ENCODE results near the gene SH3RF3. TPM values are rescaled to one million over a fixed set of nuclear protein-coding genes. Genes with fewer than 3 reads are reported as not detected.

The SH3RF3 gene
- total RNA-seq, 3 donors from 2014 or later (not counting 1 experiment from before 2014, with no cell fraction given): 0.23 to 0.61 (median 0.34) TPM

- no peaks in the 10 kb centered on the region for H3K36me3 ChIP-seq (ENCODE audit: control insufficient read depth, insufficient read depth, low read length)
- WGBS (ENCODE audit: insufficient coverage): 93% methylated on average over 9 of the region's 9 CpGs
- Mint-ChIP-seq H3K27ac (no peak overlapping the region), H3K4me3 (no peak overlapping the region), H3K4me1 (no peaks in the 10 kb centered on the region), H3K36me3 (no peaks in the 10 kb centered on the region), H3K27me3 (ENCODE audit: low read depth in 2 of 2) (no peaks in the 10 kb centered on the region), H3K9me3 (no peaks in the 10 kb centered on the region)
- DNase-seq: no peak
- intact Hi-C loops (cut with micrococcal nuclease): no loop called here
- no peaks in the 10 kb centered on the region for H3K27me3 ChIP-seq (ENCODE audit: control insufficient read depth, insufficient read depth, low read length)
- H3K4me1 ChIP-seq (ENCODE audit: control insufficient read depth, insufficient read depth, low read length): no peaks in the 10 kb centered on the region
- H3K27ac ChIP-seq (ENCODE audit: low read length): no peak overlapping the region
- H3K9me3 ChIP-seq (ENCODE audit: control insufficient read depth, insufficient read depth, low read length): no peaks in the 10 kb centered on the region
- TF ChIP-seq CTCF (IDR thresholded peaks at IDR 0.05): no peak
- no peak for ATAC-seq
- H3K4me3 ChIP-seq (ENCODE audit: low read length): no peak overlapping the region
Measured at GRCh38 chr2:109489296-109489695, 360.3 kb downstream of the SH3RF3 start.

- no peaks in the 10 kb centered on the region for H3K9me3 Mint-ChIP-seq
- no peak for DNase-seq
- peak in 1 of 3 donors; percentile 31 for ATAC-seq
- no peak for TF ChIP-seq CTCF (IDR thresholded peaks at IDR 0.05)
- no peaks in the 10 kb centered on the region for H3K27me3 ChIP-seq (ENCODE audit: control insufficient read depth, insufficient read depth, low read length)
- H3K4me1 Mint-ChIP-seq: no peaks in the 10 kb centered on the region
- no peak overlapping the region for H3K4me3 ChIP-seq (ENCODE audit: low read length)
- no peaks in the 10 kb centered on the region for H3K36me3 ChIP-seq (ENCODE audit: control insufficient read depth, insufficient read depth, low read length)
- no peak overlapping the region for H3K27ac Mint-ChIP-seq
- WGBS (ENCODE audit: insufficient coverage): 73% methylated on average over 4 of the region's 4 CpGs
- H3K36me3 Mint-ChIP-seq: no peaks in the 10 kb centered on the region
- intact Hi-C loops (cut with micrococcal nuclease): no loop called here
- H3K9me3 ChIP-seq (ENCODE audit: control insufficient read depth, insufficient read depth, low read length): no peaks in the 10 kb centered on the region
- no peaks in the 10 kb centered on the region for H3K27me3 Mint-ChIP-seq (ENCODE audit: low read depth in 2 of 2)
- no peaks in the 10 kb centered on the region for H3K4me1 ChIP-seq (ENCODE audit: control insufficient read depth, insufficient read depth, low read length)
- H3K4me3 Mint-ChIP-seq: no peak overlapping the region
- no peak overlapping the region for H3K27ac ChIP-seq (ENCODE audit: low read length)
Measured at GRCh38 chr2:109493176-109493935, 364.4 kb downstream of the SH3RF3 start.

GRCh38 chr2:109494351-109494750 lies 365.3 kb downstream of the SH3RF3 start:
- Mint-ChIP-seq H3K9me3 (no peaks in the 10 kb centered on the region), H3K27ac (no peak overlapping the region), H3K4me1 (no peaks in the 10 kb centered on the region), H3K36me3 (no peaks in the 10 kb centered on the region), H3K4me3 (no peak overlapping the region), H3K27me3 (ENCODE audit: low read depth in 2 of 2) (no peaks in the 10 kb centered on the region)
- DNase-seq: no peak
- intact Hi-C loops (cut with micrococcal nuclease): no loop called here
- ATAC-seq: no peak
- Histone ChIP-seq H3K27ac (ENCODE audit: low read length) (no peak overlapping the region), H3K27me3 (ENCODE audit: control insufficient read depth, insufficient read depth, low read length) (no peaks in the 10 kb centered on the region), H3K4me3 (ENCODE audit: low read length) (no peak overlapping the region), H3K36me3 (ENCODE audit: control insufficient read depth, insufficient read depth, low read length) (no peaks in the 10 kb centered on the region), H3K9me3 (ENCODE audit: control insufficient read depth, insufficient read depth, low read length) (no peaks in the 10 kb centered on the region), H3K4me1 (ENCODE audit: control insufficient read depth, insufficient read depth, low read length) (peaks cover 2% of the 10 kb centered on the region)
- 93% methylated on average over 3 of the region's 3 CpGs for WGBS (ENCODE audit: insufficient coverage)
- TF ChIP-seq CTCF (IDR thresholded peaks at IDR 0.05): no peak

GRCh38 chr2:109497463-109497862 lies 368.5 kb downstream of the SH3RF3 start:
- Histone ChIP-seq H3K27me3 (ENCODE audit: control insufficient read depth, insufficient read depth, low read length) (no peaks in the 10 kb centered on the region), H3K27ac (ENCODE audit: low read length) (no peak overlapping the region), H3K36me3 (ENCODE audit: control insufficient read depth, insufficient read depth, low read length) (no peaks in the 10 kb centered on the region), H3K4me3 (ENCODE audit: low read length) (no peak overlapping the region), H3K9me3 (ENCODE audit: control insufficient read depth, insufficient read depth, low read length) (no peaks in the 10 kb centered on the region), H3K4me1 (ENCODE audit: control insufficient read depth, insufficient read depth, low read length) (peaks cover 5% of the 10 kb centered on the region)
- Mint-ChIP-seq H3K4me3 (no peak overlapping the region), H3K27ac (no peak overlapping the region), H3K9me3 (no peaks in the 10 kb centered on the region), H3K27me3 (ENCODE audit: low read depth in 2 of 2) (peaks cover 0 to 3% of the 10 kb centered on the region in 2 donors), H3K4me1 (peaks cover 0 to 5% of the 10 kb centered on the region in 2 donors), H3K36me3 (no peaks in the 10 kb centered on the region)
- intact Hi-C loops (cut with micrococcal nuclease): no loop called here
- no peak for ATAC-seq
- no peak for TF ChIP-seq CTCF (IDR thresholded peaks at IDR 0.05)
- DNase-seq: no peak
- 90% methylated on average over 8 of the region's 8 CpGs for WGBS (ENCODE audit: insufficient coverage)
